ENCODE results near the gene MAN2B2. TPM values are rescaled to one million over a fixed set of nuclear protein-coding genes. Genes with fewer than 3 reads are reported as not detected.

Gene MAN2B2
- total RNA-seq, 4 donors from 2014 or later: 3.3 to 5.6 (median 4.5) TPM

- in situ Hi-C loops (cut with MboI; ENCODE audit: low sequenced_read_pairs in 4 of 4): no loop called here
- Histone ChIP-seq H3K4me3 (no peak overlapping the region), H3K27ac (no peak overlapping the region), H3K4me1 (no peaks in the 10 kb centered on the region), H3K36me3 (peaks cover 0 to 11% of the 10 kb centered on the region in 2 donors), H3K9me3 (no peaks in the 10 kb centered on the region), H3K27me3 (no peaks in the 10 kb centered on the region)
- ATAC-seq (no peak), DNase-seq (no peak)
- intact Hi-C loops (cut with DNase I; ENCODE audit: low total_unique reads): no loop called here
- TF ChIP-seq, protein P1, sequence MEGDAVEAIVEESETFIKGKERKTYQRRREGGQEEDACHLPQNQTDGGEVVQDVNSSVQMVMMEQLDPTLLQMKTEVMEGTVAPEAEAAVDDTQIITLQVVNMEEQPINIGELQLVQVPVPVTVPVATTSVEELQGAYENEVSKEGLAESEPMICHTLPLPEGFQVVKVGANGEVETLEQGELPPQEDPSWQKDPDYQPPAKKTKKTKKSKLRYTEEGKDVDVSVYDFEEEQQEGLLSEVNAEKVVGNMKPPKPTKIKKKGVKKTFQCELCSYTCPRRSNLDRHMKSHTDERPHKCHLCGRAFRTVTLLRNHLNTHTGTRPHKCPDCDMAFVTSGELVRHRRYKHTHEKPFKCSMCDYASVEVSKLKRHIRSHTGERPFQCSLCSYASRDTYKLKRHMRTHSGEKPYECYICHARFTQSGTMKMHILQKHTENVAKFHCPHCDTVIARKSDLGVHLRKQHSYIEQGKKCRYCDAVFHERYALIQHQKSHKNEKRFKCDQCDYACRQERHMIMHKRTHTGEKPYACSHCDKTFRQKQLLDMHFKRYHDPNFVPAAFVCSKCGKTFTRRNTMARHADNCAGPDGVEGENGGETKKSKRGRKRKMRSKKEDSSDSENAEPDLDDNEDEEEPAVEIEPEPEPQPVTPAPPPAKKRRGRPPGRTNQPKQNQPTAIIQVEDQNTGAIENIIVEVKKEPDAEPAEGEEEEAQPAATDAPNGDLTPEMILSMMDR (IDR thresholded peaks at IDR 0.05 in 4 of 5, conservative IDR thresholded peaks at IDR 0.05 in 1 of 5): no peak
- TF ChIP-seq POLR2A (IDR thresholded peaks at IDR 0.05): no peak
These were observed 44.1 kb downstream of the MAN2B2 start for GRCh38 chr4:6619116-6619465.

GRCh38 chr4:6619466-6620255 lies 44.7 kb downstream of the MAN2B2 start:
- H3K4me3 ChIP-seq: no peak overlapping the region
- no peak for TF ChIP-seq POLR2A (IDR thresholded peaks at IDR 0.05)
- TF ChIP-seq, protein P1 (IDR thresholded peaks at IDR 0.05 in 4 of 5, conservative IDR thresholded peaks at IDR 0.05 in 1 of 5): no peak
- no peak overlapping the region for H3K27ac ChIP-seq
- H3K9me3 ChIP-seq: no peaks in the 10 kb centered on the region
- intact Hi-C loops (cut with DNase I; ENCODE audit: low total_unique reads) (no loop called here), in situ Hi-C loops (cut with MboI; ENCODE audit: low sequenced_read_pairs in 4 of 4) (no loop called here)
- no peak for ATAC-seq
- no peaks in the 10 kb centered on the region for H3K27me3 ChIP-seq
- DNase-seq: no peak
- no peaks in the 10 kb centered on the region for H3K4me1 ChIP-seq
- H3K36me3 ChIP-seq: peaks cover 0 to 11% of the 10 kb centered on the region in 2 donors

GRCh38 chr4:6620296-6620695 lies 45.3 kb downstream of the MAN2B2 start:
- no peak for DNase-seq
- intact Hi-C loops (cut with DNase I; ENCODE audit: low total_unique reads): no loop called here
- Histone ChIP-seq H3K9me3 (no peaks in the 10 kb centered on the region), H3K27me3 (no peaks in the 10 kb centered on the region), H3K4me1 (no peaks in the 10 kb centered on the region), H3K4me3 (no peak overlapping the region), H3K27ac (no peak overlapping the region), H3K36me3 (peaks cover 0 to 11% of the 10 kb centered on the region in 2 donors)
- ATAC-seq: no peak
- TF ChIP-seq, protein P1 (IDR thresholded peaks at IDR 0.05 in 4 of 5, conservative IDR thresholded peaks at IDR 0.05 in 1 of 5): no peak
- TF ChIP-seq POLR2A (IDR thresholded peaks at IDR 0.05): no peak
- in situ Hi-C loops (cut with MboI; ENCODE audit: low sequenced_read_pairs in 4 of 4): no loop called here

GRCh38 chr4:6620891-6621555 lies 46.0 kb downstream of the MAN2B2 start:
- Histone ChIP-seq H3K27me3 (no peaks in the 10 kb centered on the region), H3K27ac (no peak overlapping the region), H3K4me3 (no peak overlapping the region), H3K9me3 (no peaks in the 10 kb centered on the region), H3K4me1 (no peaks in the 10 kb centered on the region), H3K36me3 (peaks cover 0 to 11% of the 10 kb centered on the region in 2 donors)
- in situ Hi-C loops (cut with MboI; ENCODE audit: low sequenced_read_pairs in 4 of 4): no loop called here
- DNase-seq: no peak
- intact Hi-C loops (cut with DNase I; ENCODE audit: low total_unique reads): no loop called here
- TF ChIP-seq, protein P1 (IDR thresholded peaks at IDR 0.05 in 4 of 5, conservative IDR thresholded peaks at IDR 0.05 in 1 of 5): no peak
- no peak for TF ChIP-seq POLR2A (IDR thresholded peaks at IDR 0.05)
- no peak for ATAC-seq
